Mesothelial cell of epicardium (in vitro differentiated cells): ENCODE data around the gene SRPK2. TPM values are rescaled to one million over a fixed set of nuclear protein-coding genes. Genes with fewer than 3 reads are reported as not detected.
"Not testable (repeated sequence)": the region's sequence is repeated elsewhere in the genome, so short reads cannot be mapped to it uniquely, and the experiment has no call there.

Experiments used
- DNase-seq, 2 experiments: peaks; one replicate each; pipeline ENCODE4 v3.0.0; 2021; ENCODE audit warnings: low spot score in 2 of 2; ENCODE audit not compliant: unreplicated experiment in 2 of 2
- H3K27ac Mint-ChIP-seq: 2 replicates; pipeline ENCODE4 v1.8.0; 2021; ENCODE audit warnings: mixed read lengths
- H3K27me3 Mint-ChIP-seq: 2 replicates; pipeline ENCODE4 v1.8.0; 2021; ENCODE audit warnings: low read depth, mixed read lengths
- H3K36me3 Mint-ChIP-seq: 2 replicates; pipeline ENCODE4 v1.8.0; 2021; ENCODE audit warnings: mixed read lengths
- H3K4me1 Mint-ChIP-seq: 2 replicates; pipeline ENCODE4 v1.8.0; 2021; ENCODE audit warnings: mixed read lengths
- H3K4me3 Mint-ChIP-seq: 2 replicates; pipeline ENCODE4 v1.8.0; 2021; ENCODE audit warnings: mild to moderate bottlenecking, moderate library complexity, mixed read lengths
- H3K9me3 Mint-ChIP-seq: 2 replicates; pipeline ENCODE4 v1.8.0; 2021; ENCODE audit warnings: mixed read lengths
- CTCF ChIP-seq: fragments of 200-600 bp; sonication (generic); IDR thresholded peaks from one replicate; pipeline ENCODE4 v1.5.0; 2021; ENCODE audit warnings: antibody characterized with exemption; ENCODE audit not compliant: unreplicated experiment
- total RNA-seq: library from RNA; stranded (reverse); gene quantifications from 3 replicates; pipeline ENCODE4 v1.2.1, GENCODE V29; 2021

Gene SRPK2
- total RNA-seq, 1 donor from 2014 or later = 51.4 TPM

GRCh38 chr7:105234886-105235285 is 153.8 kb downstream of the SRPK2 start:
- no peak overlapping the region for H3K4me3 Mint-ChIP-seq
- no peak for TF ChIP-seq CTCF
- H3K4me1 Mint-ChIP-seq = peaks cover 9% of the 10 kb centered on the region
- H3K27me3 Mint-ChIP-seq = no peaks in the 10 kb centered on the region
- no peaks in the 10 kb centered on the region for H3K9me3 Mint-ChIP-seq
- H3K27ac Mint-ChIP-seq = no peak overlapping the region
- no peak for DNase-seq
- no peaks in the 10 kb centered on the region for H3K36me3 Mint-ChIP-seq

- H3K4me1 Mint-ChIP-seq, H3K27me3 Mint-ChIP-seq, DNase-seq, H3K27ac Mint-ChIP-seq, H3K36me3 Mint-ChIP-seq, H3K9me3 Mint-ChIP-seq, H3K4me3 Mint-ChIP-seq: not testable (repeated sequence)
These were observed 155.9 kb downstream of the SRPK2 start for GRCh38 chr7:105232829-105233291.

- Mint-ChIP-seq H3K4me1 (peaks cover 9% of the 10 kb centered on the region), H3K27me3 (no peaks in the 10 kb centered on the region), H3K9me3 (peaks cover 9% of the 10 kb centered on the region), H3K27ac (no peak overlapping the region), H3K36me3 (peaks cover 13% of the 10 kb centered on the region), H3K4me3 (no peak overlapping the region)
- no peak for DNase-seq
- TF ChIP-seq CTCF = no peak
These were observed 158.2 kb downstream of the SRPK2 start for GRCh38 chr7:105230486-105230885.

GRCh38 chr7:105229641-105230040 is 159.1 kb downstream of the SRPK2 start:
- peak overlapping the region; percentile 48 for H3K27ac Mint-ChIP-seq
- peaks cover 13% of the 10 kb centered on the region for H3K36me3 Mint-ChIP-seq
- H3K9me3 Mint-ChIP-seq = peaks cover 9% of the 10 kb centered on the region
- H3K4me3 Mint-ChIP-seq = no peak overlapping the region
- DNase-seq = no peak
- no peaks in the 10 kb centered on the region for H3K27me3 Mint-ChIP-seq
- peaks cover 13% of the 10 kb centered on the region for H3K4me1 Mint-ChIP-seq
- TF ChIP-seq CTCF = no peak

GRCh38 chr7:105228555-105228954 is 160.2 kb downstream of the SRPK2 start:
- Mint-ChIP-seq H3K4me3 (no peak overlapping the region), H3K36me3 (peaks cover 13% of the 10 kb centered on the region), H3K9me3 (peaks cover 9% of the 10 kb centered on the region), H3K27ac (peak overlapping the region; percentile 12), H3K4me1 (peaks cover 13% of the 10 kb centered on the region), H3K27me3 (no peaks in the 10 kb centered on the region)
- DNase-seq = no peak
- TF ChIP-seq CTCF = no peak

- TF ChIP-seq CTCF = no peak
- no peak overlapping the region for H3K4me3 Mint-ChIP-seq
- peaks cover 20% of the 10 kb centered on the region for H3K4me1 Mint-ChIP-seq
- peaks cover 13% of the 10 kb centered on the region for H3K36me3 Mint-ChIP-seq
- no peak overlapping the region for H3K27ac Mint-ChIP-seq
- no peaks in the 10 kb centered on the region for H3K27me3 Mint-ChIP-seq
- DNase-seq = no peak
- peaks cover 9% of the 10 kb centered on the region for H3K9me3 Mint-ChIP-seq
These were observed 161.3 kb downstream of the SRPK2 start for GRCh38 chr7:105227391-105227790.
